Stimulated activated CD4-positive, alpha-beta T cell treated with anti-CD3 and anti-CD28 coated beads, TNF-alpha, amount 100 ng/mL, for 4 hours (primary cell): ENCODE data around the gene FAF2.
"Not testable (repeated sequence)": the region's sequence is repeated elsewhere in the genome, so short reads cannot be mapped to it uniquely, and the experiment has no call there.

Experiments used
- DNase-seq, 3 experiments: peaks; one replicate each; pipeline ENCODE4 v3.0.0-alpha.2; 2020; ENCODE audit warnings: low read depth in 3 of 3

The FAF2 gene, protein sequence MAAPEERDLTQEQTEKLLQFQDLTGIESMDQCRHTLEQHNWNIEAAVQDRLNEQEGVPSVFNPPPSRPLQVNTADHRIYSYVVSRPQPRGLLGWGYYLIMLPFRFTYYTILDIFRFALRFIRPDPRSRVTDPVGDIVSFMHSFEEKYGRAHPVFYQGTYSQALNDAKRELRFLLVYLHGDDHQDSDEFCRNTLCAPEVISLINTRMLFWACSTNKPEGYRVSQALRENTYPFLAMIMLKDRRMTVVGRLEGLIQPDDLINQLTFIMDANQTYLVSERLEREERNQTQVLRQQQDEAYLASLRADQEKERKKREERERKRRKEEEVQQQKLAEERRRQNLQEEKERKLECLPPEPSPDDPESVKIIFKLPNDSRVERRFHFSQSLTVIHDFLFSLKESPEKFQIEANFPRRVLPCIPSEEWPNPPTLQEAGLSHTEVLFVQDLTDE

DNA sequence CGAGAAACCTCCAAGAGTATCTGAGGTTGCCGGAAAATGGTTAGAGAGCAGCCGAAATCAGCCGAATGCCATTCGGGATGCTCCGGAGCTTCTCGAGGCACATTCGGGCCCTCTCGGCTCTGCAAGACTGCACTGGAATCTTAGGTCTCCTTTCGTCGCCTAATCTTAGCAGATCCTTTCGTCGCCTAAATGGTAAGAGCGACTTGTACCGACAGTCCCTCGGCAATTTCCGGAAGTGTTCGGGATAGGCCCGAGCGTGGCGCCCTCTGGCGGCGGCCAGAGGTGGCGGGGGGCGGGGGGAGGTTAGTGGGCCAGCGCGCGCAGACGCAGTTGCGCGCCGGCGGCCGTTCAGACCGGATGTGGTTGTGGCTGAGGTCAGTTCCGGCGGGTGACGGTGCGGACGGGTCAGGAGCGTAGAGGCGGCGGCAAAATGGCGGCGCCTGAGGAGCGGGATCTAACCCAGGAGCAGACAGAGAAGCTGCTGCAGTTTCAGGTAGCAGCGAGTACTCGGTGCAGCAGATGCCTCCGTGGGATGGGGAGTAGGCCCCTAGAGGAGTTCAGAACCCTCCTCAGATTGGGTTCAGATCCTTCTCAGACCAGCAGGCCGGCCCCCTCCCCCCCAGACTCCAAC lies at the start of gene FAF2:
FAF2 (plus strand) TSS at position 408 of the 631 bp plus-strand sequence; CDS start at position 431, 23 bp downstream.
- DNase-seq = peak; percentile 97 to 98 (median 98)

DNA sequence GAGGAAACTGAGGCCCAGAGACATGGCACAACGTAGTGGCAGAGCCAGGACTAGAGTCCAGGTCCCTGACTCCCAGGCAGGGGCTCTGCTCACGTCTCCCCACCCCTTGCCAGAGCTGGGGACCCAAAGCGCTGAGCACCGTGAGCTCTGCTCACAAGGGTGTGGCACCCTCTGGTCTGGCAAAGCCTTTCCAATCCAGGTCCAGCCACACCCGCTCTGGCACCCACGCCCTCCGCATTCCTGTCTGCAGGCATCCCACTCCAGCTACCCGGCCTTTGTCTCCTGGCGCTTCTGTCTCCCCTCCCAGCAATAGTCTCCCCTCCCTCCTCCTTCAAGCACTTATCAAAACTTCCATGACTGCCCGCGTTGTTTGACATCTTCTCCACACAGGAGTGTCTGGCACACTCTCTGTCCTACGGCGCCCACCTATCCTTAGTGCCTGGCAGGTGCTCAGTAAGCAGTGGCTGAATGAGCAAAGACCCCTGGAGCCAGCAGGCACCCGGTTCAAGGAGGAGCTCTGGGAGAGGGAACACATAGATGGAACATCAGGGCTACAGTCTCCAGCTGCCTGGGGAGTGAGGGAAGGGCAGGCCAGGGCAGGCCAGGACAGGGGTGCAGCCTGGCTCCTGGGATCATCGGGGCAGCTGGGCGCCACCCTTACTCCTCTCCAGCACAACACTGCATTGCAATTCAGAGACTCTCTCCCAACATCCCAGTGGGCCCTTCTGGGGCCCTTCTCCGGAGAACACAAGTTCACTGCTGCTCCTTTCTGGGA lies 47.6 kb upstream of the FAF2 start:
- no peak for DNase-seq

DNA sequence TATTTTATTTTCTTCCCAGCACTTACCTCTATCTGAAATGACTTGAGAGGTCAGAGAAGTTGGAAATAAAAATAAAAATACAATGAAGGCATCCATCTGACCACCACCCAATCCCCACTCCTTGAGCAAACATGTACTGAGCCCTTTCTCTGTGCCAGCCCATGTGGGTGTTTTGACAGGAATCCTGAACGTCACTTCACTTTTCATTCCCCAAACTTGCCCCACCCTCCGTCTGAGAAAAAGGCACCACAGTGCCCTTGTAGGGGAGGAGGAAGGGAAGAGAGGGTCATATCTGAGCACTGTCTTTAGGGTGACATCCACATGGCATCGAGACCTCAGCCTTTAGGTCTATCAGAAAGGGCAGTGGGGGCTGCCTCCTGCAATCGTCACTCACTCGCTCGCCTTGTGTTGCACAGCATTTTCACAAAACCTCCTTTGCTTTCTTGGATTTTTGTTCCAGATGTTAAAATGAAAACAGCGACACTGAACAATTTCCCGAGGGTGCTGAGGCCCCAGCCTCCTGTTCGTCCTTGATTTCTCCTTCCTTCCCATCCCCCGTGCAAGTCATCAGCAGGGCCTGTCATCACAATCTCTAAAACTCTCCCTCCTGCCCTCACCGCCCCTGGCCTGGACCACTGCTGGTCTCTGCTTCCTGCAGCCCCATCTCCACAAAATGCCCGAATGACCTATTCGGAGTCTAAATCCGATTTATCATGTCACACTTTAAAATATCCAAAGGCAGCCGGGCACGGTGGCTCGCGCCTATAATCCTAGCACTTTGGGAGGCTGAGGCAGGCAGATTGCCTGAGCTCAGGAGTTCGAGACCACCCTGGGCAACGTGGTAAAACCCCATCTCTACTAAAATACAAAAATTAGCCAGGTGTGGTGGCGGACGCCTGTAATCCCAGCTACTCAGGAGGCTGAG lies 46.6 kb upstream of the FAF2 start:
- no peak for DNase-seq

DNA sequence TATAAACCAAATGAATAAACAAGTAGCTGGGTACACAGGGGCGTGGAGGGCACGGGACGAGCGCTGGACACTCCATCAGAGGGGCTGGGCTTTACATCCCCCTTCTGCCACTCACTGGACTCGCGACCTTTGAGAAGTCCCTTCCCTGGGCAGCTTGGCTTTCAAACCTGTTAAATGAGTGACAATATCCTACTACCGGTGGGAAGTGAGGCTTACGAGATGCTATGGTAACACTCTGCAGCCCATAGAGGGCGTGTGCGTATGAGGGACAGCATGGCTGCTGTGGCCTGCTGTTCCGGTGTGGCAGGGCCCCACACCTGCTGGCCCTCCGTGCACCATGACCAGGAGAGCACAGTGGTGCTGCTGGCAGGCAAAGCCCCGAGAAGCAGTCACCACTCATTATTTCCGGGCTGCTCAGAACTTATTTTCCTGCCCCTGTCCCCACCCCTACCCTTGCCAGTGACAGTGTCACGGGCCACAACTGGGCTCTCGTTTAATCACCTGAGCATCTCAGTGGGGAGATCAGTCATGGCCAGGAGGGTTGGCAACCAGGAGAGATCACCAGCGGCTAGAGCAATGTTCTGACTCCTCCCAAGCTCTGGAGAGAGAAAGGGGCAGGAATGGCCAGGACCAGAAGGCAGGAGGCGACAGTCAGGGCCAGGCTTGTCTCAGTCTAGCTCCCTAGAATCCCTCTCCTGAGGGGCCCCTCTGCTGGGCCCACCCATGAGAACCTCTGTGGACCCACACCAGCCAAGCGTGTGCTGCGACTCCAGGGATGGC lies 42.3 kb upstream of the FAF2 start:
- DNase-seq = no peak

DNA sequence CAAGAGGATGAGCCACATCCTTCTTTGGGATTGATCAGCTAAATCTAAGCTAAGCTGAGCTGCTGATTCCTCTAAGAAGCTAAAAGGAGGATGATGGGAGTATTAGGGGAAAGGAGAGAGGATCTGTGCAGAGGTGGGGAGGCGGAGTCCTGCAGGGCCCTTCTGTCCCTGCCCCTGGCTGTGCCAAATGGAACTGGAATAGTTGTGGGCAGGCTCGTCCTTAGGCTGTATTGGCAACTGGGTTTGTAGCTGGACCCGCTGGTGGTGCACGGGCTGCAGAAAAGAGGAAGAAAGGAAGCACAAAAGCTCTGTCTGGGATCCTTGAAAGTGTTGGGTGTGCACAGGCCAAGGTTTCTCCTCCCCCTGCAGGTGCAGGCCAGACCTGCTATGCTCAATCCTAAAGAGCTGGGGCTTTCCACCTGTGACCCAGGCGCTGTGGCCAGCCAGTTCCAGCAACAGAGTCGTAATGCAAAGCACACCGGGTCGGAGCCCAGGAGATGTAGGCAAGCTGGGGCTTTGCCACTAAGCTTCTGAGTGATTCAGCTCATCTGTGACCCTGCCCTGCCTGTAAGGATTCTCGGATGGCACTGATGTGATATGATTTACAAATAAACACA lies 41.6 kb upstream of the FAF2 start:
- no peak for DNase-seq

DNA sequence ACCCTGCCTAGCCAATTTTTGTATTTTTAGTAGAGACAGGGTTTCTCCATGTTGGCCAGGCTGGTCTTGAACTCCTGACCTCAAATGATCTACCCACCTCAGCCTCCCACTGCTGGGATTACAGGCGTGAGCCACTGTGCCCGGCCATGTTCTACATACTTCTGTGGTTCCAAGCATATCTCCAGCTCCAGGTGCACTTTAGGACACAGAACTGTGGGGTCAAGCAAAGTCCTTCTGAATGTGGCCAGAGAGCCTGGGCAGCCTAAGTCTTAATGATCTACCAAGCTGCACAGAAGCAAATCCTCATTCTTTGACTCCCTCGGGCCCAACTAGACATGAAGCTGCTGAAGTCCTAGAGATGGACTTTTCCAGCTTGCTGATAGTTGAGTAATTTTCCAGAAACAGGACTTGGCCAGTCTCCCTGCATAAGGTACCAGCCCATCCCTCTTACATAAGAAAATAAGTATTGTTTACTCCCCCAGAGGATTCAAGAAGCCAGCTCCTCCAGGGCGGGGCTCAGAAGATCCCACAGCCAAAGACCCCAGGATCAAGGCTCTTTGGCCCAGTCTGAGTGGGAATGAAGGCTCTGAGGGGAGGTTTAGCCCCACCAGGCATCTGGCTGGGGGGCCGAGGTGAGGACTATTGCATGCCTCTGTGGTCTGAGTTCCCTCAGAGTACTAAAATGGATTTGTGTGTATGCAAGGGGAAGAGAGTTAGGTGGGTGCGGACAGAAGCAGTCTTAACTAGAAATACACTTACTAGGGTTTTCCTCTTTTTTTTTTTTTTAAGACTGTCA lies 40.5 kb upstream of the FAF2 start:
- DNase-seq = no peak

DNA sequence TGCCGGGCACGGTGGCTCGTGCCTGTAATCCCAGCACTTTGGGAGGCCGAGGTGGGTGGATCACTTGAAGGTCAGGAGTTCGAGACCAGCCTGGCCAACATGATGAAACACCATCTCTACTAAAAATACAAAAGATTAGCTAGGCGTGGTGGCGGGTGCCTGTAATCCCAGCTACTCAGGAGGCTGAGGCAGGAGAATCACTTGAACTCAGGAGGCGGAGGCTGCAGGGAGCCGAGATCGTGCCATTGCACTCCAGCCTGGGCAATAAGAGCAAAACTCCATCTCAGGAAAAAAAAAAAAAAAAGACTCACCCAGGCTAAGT lies 40.0 kb upstream of the FAF2 start:
- not testable (repeated sequence) for DNase-seq

DNA sequence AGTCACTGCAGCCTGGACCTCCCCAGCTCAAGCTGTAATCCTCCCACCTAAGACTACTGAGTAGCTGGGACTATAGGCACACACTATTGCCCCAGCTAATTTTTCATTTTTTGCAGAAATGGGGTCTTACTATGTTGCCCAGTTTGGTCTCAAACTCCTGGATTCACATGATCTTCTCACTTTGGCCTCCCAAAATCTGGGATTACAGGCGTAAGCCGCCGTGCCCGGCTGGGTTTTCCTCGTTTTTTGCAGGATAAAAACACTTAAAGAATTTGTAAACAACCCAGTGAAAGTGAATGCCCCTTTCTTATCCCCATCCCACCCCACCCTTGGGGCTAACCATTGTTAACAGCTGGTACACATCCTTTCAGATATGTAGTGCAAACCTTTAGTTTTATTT lies 39.6 kb upstream of the FAF2 start:
- DNase-seq = no peak

DNA sequence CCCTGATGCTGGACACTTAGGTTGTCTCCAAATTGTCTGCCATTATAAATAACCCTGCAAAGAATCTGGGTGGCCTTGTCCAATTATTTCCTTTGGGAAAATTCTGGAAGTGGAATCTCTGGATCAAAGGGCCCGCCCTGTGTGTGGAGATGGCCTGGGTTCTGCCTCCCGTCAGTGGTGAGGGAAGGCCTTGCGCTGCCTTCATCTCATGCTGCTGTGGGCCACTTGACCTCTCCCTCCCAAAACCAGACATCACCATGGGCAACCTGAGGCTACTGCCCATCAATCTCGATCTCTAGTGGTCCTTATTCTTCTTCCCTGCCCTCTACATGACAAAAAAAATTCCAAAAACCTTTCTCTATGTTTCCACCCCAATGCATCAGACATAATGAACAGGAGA lies 38.4 kb upstream of the FAF2 start:
- no peak for DNase-seq

DNA sequence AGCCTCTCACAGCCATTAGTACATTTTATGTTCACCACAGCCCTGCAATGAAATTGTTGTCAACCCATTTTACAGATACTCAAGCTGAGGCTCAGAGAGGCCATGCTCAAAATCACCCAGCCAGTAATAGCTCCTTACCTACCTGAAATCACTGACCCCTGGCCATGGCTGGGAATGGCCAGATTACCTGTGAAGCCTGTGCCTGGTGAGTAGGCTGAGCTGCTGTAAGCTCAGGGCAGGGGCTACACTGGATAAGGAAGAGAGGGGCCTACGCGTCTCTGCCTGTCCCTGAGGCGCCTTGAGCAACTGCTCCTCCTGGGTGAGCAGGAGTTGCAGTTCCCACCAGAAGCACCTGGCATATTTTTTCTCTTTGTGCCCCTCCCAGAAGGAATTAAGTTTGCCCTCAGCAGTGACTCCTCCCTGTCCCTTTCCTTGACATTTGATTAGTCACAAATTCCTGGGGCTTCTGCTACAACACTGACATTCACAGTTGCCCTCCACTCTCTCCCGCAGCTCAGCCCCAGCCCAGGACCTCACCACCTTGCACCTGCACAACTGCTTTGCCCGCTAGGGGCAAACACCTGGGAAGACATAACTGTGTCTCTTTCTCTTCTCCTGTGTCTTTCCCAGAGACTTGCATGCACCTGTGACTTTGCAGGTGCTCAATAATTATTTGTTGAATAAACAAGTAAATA lies 37.6 kb upstream of the FAF2 start:
- no peak for DNase-seq

DNA sequence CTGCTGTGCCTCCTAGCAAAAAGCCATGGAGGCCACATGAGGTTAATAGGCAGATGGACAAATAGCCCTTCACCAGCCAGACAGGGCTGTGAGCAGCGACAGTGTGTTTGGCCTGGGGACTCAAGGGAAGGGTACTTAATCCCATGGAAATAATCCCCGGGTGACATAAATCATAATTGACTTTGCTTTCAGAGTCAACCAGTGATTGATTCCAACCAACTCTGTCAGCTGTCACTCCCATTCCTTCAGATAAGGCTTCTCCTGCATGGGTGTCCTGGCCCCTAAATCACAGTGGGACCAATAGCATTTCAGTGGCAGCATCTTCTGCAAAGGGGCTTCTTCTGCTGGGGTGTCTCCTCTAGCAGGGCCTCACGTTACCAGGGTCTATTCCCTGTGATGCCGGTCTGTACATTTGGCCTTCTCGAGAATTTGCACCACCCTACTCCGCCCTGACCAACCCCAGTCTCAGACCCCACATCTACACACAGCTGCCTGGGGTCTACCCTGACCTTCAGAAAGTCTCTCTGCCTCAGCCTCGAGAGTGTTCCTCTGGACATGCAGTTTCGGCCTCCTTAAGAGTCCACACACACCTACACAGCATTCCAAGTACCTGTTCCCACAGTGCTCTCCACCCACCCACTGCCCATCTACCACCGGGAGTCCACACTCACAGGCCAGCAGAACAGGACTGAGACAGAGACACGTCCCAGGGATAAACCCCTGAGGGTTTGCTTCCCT lies 35.5 kb upstream of the FAF2 start:
- no peak for DNase-seq

DNA sequence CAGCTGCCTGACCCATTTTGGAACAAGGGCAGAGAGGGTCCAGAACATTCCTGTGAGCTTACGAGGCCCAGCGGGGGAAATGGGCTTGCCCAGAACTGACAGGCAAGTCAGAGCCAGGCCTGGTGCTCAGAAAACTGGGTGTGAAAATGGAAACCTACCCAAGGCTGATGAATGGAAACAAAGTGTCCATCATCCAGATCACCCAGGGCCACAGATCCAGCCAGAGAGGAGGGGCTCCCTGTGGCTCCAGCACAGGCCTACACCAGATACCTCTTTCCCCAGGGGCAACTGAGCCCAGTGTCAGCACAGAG lies 35.0 kb upstream of the FAF2 start:
- no peak for DNase-seq

DNA sequence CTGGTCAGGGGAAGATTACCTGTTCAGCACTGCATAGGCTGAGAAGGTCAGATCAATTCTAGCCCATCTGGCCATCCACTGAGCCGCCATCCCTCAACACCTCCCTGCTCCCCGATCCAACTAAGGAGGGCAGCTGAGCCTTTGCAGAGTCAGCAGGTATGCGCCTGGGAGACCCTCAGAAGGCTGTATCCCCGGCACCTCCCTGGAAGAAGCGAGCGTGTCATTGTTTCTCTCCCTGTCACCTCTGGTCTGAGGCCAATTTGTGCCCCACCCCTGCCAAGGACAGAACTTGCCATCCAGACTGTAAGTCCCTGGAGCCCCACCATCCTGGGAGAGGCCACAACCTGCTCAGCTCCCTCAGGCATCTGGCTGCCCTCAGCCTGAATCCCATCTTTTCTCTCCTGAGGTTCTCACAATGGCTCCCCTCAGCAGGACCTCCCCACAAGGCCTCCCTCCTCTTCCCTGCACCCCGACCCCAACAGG lies 34.4 kb upstream of the FAF2 start:
- no peak for DNase-seq

DNA sequence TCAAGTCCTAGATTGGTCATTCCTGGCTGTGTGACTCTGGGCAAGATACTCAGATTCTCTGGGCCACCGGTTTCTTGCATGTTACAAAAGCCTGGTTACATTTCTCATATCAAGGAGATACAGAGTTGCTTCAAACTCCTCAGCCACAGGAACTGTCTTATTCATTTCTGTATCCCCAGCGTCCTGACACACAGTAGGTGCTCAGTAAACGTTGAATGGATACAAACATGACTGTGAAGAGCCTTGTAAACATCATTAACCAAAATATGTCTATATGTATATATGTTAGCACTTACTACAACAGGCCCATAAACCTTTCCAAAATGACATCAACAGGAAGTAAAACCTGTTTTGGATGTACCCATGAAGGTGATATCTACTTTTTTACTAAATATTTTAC lies 33.5 kb upstream of the FAF2 start:
- DNase-seq = no peak

DNA sequence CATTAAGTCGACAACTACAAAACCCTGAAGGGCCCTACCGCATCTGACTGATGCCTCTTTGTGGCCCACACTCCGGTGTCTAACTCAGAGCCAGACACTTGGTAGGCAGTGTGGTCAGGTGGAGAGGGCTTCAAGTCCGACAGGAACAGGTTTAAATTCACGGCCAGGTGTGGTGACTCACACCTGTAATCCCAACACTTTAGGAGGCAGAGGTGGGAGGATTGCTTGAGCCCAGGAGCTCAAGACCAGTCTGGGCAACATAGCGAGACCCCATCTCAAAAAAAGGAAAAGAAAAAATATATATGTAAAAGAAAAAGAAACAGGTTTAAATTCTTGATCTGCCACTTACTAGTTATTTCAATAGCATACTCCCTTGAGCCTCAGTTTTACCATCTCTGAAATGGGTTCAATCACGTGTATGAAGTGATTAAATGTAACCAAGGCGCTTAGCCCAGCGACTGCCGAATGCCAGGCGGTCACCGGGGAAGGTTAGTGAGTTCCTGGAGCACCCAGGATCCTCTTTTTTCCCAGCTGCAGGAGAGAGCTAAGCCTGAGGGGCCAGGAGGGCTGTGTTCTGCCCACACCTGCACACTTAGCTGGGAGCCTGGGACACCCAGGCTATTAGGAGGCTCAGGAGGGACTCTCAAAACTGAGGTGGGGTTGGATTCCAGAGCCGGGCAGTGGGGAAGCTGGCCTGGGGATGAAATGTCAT lies 32.8 kb upstream of the FAF2 start:
- DNase-seq = peak in 1 of 3 experiments; percentile 9

DNA sequence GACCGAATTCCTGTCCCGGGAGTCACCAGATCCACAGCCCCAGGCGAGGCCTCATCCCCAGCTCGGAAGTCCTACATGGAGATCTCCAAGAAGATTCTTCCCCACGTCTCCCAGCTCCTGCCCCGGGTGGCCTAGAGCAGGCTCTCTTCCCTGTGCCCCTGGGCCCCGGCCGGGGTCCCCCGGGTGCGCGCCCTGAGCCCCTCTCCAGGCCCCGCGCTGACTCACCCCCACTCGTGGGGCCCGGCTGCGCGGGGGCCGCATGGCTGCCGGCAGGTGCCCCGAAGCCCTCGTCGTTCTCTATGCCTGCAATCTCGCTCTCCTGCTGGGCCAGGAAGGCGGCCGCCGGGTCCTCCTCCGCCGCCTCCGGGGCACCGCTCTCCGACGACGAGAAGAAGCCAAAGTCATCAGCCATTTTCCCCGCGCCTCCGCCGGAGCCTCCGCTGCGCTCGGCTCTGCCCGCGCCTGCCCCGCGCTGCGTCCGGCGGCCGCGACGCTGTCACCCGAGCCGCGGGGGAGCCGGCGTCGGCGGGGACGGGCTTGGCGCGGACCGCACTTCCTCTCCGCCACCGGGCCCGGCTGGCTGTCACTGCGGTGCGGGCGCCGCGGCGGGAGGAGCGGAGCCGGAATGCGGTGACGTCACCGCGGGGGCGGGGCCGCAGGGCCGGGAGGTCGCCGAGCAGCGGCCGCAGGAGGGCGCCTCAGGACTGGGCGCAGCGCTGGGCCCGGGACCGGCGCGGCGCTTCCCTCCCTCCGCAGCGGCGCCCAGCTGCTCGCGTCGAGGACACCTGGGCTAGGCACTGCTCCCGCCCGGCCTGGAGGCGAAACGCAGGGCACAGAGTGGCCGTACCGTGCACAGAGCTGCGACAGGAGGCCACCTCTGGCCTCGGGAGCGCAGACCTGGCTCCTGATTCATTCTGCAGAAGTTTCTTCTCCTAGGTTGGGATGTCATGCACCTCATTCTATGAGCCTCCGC lies 31.9 kb upstream of the FAF2 start, which contains the start of gene CLTB:
CLTB (minus strand) TSS at position 588 of the 973 bp plus-strand sequence; CDS start at position 412, 176 bp downstream.
- peak; percentile 84 to 91 (median 85) for DNase-seq
